Calu3 (cell line): Measurements from ENCODE around the gene RASGRF2. TPM values are rescaled to one million over a fixed set of nuclear protein-coding genes. Genes with fewer than 3 reads are reported as not detected.

Source experiments
- BruUV-seq: library from RNA; stranded (reverse); fragments of 400-500 nt; replicated peaks from 2 replicates; lab custom pipeline; 2021; lab: Mats Ljungman, UMichigan
- CTCF ChIA-PET: fragments of 300-600 bp; sonication (Branson Sonifier 250); formaldehyde crosslinking; loops from one replicate; lab custom pipeline; 2022; ENCODE audit warnings: antibody characterized with exemption; lab: Charles Lee
- DNase-seq: peaks from one replicate; pipeline ENCODE4 v3.0.0; 2022
- H3K27ac Mint-ChIP-seq: one replicate; pipeline ENCODE4 v1.8.0; 2022; ENCODE audit warnings: mixed read lengths; ENCODE audit not compliant: unreplicated experiment
- H3K27me3 Mint-ChIP-seq: one replicate; pipeline ENCODE4 v1.8.0; 2022; ENCODE audit warnings: mixed read lengths; ENCODE audit not compliant: unreplicated experiment
- H3K36me3 Mint-ChIP-seq: one replicate; pipeline ENCODE4 v1.8.0; 2022; ENCODE audit warnings: mild to moderate bottlenecking, moderate library complexity, mixed read lengths; ENCODE audit not compliant: insufficient read depth, unreplicated experiment
- H3K4me1 Mint-ChIP-seq: one replicate; pipeline ENCODE4 v1.8.0; 2022; ENCODE audit warnings: mild to moderate bottlenecking, low read depth, mixed read lengths; ENCODE audit not compliant: unreplicated experiment
- H3K4me3 Mint-ChIP-seq: one replicate; pipeline ENCODE4 v1.8.0; 2022; ENCODE audit warnings: mild to moderate bottlenecking, low read depth, moderate library complexity, mixed read lengths; ENCODE audit not compliant: unreplicated experiment
- H3K9me3 Mint-ChIP-seq: one replicate; pipeline ENCODE4 v1.8.0; 2022; ENCODE audit warnings: low read depth, mixed read lengths; ENCODE audit not compliant: unreplicated experiment
- CTCF ChIP-seq: fragments of 200-600 bp; IDR thresholded peaks from one replicate; pipeline ENCODE4 v1.8.0; 2022; ENCODE audit warnings: antibody characterized with exemption; ENCODE audit not compliant: unreplicated experiment
- intact Hi-C: fragments of 100-400 bp; cut with micrococcal nuclease; formaldehyde crosslinking; loops from one replicate; pipeline ENCODE4 v1.10.0; 2022; ENCODE audit not compliant: unreplicated experiment
- total RNA-seq: library from RNA; stranded (reverse); gene quantifications from 2 replicates; pipeline ENCODE4 v1.2.3, GENCODE V29; 2022

Gene RASGRF2
- total RNA-seq, 1 experiment from 2014 or later, result 27.7 TPM

DNA sequence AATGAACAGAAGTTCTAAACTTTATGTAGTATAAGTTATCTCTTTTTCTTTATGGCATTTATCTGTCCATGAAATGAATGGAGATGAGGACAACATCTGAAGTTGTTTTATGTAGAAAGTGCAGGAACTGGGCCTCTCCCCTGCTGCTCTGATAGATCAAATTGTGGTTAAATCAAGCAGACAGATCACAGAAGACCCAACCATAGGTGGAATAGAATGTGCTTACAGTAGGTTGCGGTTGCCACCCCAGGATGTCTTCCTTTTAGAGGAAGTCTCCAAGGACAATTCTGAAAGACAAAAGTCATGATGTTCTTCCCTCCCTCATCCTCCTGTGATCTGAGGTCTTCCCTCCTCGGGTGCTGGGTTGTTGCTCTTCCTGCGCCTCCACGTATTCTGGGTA is 12.9 kb downstream of the RASGRF2 start:
- DNase-seq, result no peak
- no TSS peak for BruUV-seq
- intact Hi-C loops, result no loop called here

DNA sequence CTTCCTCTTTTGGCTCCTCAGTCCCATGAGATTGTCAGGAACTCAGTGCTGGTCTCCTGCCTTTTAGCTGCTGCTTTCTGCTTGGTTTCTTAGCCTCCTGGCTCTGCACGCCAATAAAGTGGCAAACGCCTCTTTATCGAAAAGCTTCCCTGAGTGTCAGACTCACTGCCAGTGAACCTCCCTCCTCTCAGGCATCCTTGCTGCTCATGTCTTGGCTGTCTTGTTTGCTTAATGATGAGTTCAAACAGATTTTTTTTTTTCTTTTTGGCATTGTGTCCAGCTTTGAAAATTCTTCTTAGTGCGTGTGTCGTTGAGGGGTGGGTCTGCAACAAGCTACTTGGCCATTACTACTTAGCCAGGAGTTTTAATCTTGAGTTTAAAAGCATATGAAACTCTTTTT is 14.9 kb downstream of the RASGRF2 start:
- no TSS peak for BruUV-seq

More for the DNA sequence above, 12.9 kb downstream of the RASGRF2 start:
- H3K4me3 Mint-ChIP-seq, result no peak overlapping the region
- no peaks in the 10 kb centered on the region for H3K27me3 Mint-ChIP-seq
- H3K36me3 Mint-ChIP-seq, result no peaks in the 10 kb centered on the region
- H3K4me1 Mint-ChIP-seq, result peaks cover 24% of the 10 kb centered on the region
- H3K27ac Mint-ChIP-seq, result no peak overlapping the region
- no peak for TF ChIP-seq CTCF
- H3K9me3 Mint-ChIP-seq, result no peaks in the 10 kb centered on the region
- CTCF ChIA-PET, result no interaction called here

DNA sequence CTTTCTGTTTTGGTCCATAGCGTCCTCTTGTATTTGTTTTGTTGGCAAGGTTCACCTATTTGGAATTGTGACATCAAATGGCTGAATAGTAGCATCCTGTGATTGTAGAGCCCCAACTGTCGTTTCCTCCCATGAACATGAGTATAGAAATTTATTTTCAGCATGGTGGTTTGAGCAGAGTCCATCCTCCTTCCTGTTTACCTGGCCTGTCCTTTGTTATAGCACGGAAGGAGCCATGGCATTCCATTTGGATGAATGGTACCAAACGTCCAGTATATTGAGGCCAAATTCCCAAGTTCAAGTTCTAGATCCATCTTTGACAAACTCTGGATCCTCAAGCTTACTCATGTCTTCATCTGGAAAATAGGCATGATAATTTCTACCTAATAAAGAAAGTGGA is 16.8 kb downstream of the RASGRF2 start:
- no peaks in the 10 kb centered on the region for H3K36me3 Mint-ChIP-seq
- no peak overlapping the region for H3K4me3 Mint-ChIP-seq
- BruUV-seq, result no TSS peak
- H3K27ac Mint-ChIP-seq, result no peak overlapping the region
- no peak for DNase-seq
- H3K27me3 Mint-ChIP-seq, result no peaks in the 10 kb centered on the region
- CTCF ChIA-PET, result no interaction called here
- H3K4me1 Mint-ChIP-seq, result no peaks in the 10 kb centered on the region
- TF ChIP-seq CTCF, result no peak
- intact Hi-C loops, result no loop called here
- H3K9me3 Mint-ChIP-seq, result no peaks in the 10 kb centered on the region

More for the DNA sequence above, 14.9 kb downstream of the RASGRF2 start:
- no peak for DNase-seq
- Mint-ChIP-seq H3K27me3 (no peaks in the 10 kb centered on the region), H3K4me3 (no peak overlapping the region), H3K27ac (no peak overlapping the region), H3K36me3 (no peaks in the 10 kb centered on the region), H3K9me3 (no peaks in the 10 kb centered on the region), H3K4me1 (peaks cover 15% of the 10 kb centered on the region)
- intact Hi-C loops, result no loop called here
- TF ChIP-seq CTCF, result no peak
- CTCF ChIA-PET, result interaction anchor here (0.7 to 0.9 kb wide), 4 partner anchors 11 to 310 kb away, joined by 3 to 6 read pairs (median 3); no protein-coding TSS in a partner anchor

- Mint-ChIP-seq H3K36me3 (no peaks in the 10 kb centered on the region), H3K4me1 (no peaks in the 10 kb centered on the region), H3K4me3 (no peak overlapping the region), H3K9me3 (no peaks in the 10 kb centered on the region), H3K27me3 (no peaks in the 10 kb centered on the region), H3K27ac (no peak overlapping the region)
- intact Hi-C loops, result no loop called here
- no peak for TF ChIP-seq CTCF
- DNase-seq, result no peak
- no TSS peak for BruUV-seq
- CTCF ChIA-PET, result no interaction called here
Observed at GRCh38 chr5:80977764-80978163, 17.6 kb downstream of the RASGRF2 start.
